Measurements from ENCODE around the gene DNAJB9.

DNAJB9 gene

DNA sequence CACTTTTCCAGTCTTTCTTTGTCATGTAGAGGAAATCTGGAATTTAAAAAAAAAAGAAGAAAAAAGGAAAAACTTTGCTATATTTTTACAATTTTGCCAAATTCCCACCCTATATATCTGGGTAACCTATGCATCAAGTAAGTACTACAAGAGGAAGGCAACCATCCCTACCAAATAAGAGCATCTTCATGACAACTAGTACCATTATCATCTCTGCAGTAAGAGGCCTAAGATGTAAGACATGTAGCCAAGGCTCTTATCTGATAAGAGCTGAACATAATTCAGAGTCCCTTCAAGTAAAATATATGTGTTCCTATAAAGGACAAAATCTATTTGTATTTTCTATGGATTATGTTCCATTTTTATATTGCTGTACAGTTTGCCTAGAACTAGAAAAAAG, 3.7 kb upstream of the DNAJB9 start:
- ChIA-PET POLR2A (no interaction called here), CTCF (no interaction called here)
- DNase-seq (ENCODE audit: extremely low spot score), result no peak
- TF ChIP-seq, protein P1, sequence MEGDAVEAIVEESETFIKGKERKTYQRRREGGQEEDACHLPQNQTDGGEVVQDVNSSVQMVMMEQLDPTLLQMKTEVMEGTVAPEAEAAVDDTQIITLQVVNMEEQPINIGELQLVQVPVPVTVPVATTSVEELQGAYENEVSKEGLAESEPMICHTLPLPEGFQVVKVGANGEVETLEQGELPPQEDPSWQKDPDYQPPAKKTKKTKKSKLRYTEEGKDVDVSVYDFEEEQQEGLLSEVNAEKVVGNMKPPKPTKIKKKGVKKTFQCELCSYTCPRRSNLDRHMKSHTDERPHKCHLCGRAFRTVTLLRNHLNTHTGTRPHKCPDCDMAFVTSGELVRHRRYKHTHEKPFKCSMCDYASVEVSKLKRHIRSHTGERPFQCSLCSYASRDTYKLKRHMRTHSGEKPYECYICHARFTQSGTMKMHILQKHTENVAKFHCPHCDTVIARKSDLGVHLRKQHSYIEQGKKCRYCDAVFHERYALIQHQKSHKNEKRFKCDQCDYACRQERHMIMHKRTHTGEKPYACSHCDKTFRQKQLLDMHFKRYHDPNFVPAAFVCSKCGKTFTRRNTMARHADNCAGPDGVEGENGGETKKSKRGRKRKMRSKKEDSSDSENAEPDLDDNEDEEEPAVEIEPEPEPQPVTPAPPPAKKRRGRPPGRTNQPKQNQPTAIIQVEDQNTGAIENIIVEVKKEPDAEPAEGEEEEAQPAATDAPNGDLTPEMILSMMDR (IDR thresholded peaks at IDR 0.05; ENCODE audit: control extremely low read depth, extremely low read depth, low read depth, missing control alignments), result no peak

DNA sequence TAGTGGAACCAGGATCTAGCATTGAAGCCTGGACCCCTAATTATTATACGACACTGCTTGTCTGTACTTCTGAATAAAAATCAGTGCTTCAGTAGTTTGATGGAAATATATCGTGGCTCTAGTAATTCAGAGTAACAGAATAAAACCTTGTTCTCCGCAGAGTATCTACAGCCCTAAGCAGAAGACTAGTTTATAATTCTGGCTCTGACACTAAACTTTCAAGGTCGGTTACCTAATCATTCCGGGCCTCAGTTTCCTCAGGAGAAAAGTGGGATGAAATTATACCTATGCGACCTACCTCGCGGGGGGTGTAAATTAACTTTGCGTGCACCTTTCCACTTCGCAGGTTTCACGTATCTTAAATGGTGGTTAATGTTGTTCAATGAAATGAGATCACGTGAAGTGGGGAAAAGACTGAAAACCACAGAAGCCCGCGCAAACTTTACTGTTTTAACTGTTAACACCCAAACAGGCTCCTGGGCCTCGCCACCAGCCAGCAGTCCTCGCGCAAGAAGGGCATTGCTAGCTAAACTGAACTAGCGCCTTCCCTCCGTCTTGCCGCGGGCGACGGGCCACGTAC, 783 bp upstream of the DNAJB9 start:
- DNase-seq (ENCODE audit: extremely low spot score), result no peak
- CTCF ChIA-PET, result interaction anchor here (1.0 to 1.1 kb wide), 2 partner anchors 17 to 32 kb away, joined by 3 to 4 read pairs; no protein-coding TSS in a partner anchor
- POLR2A ChIA-PET, result interaction anchor here (1.5 to 1.7 kb wide), 2 partner anchors 9 to 43 kb away, joined by 9 to 16 read pairs; partner anchors contain the start of gene PNPLA8
- TF ChIP-seq, protein P1 (IDR thresholded peaks at IDR 0.05; ENCODE audit: control extremely low read depth, extremely low read depth, low read depth, missing control alignments), result no peak

DNA sequence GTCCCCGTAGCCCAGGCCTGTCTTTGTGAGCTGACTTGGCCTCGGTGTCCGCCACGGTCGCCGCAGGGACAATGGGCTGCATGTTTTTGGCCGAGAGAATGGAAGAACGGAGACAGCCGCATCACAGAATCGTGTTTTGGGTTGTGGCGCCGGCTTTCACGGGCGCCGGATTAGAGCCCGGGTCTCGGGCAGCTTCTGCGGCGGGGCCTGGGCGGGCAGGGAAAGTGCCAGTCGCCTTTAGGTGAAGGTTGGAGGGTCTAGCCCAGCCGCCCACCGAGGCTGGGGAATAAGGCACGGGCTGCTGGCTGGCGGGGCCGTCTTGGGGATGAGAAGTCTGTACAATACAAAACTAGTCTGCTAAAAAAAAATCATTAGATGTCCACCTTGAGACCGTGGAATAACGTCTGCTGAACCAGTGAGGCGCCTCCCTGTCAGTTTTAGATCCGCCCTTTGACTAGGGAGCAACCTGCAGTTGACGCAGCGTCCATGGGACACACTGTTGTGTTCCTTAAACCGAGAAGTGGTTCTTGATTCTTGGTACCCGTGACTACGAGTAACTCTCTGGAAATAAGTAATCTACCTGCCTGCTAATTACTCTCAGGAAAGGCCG, 577 bp downstream of the DNAJB9 start:
- ChIA-PET CTCF (interaction anchor here (1.1 kb wide), 1 partner anchor 18 kb away, joined by 4 read pairs; no protein-coding TSS in a partner anchor), POLR2A (interaction anchor here (1.5 to 1.7 kb wide), 2 partner anchors 10 to 45 kb away, joined by 9 to 16 read pairs; partner anchors contain the start of gene PNPLA8)
- DNase-seq (ENCODE audit: extremely low spot score), result peak; percentile 36
- TF ChIP-seq, protein P1 (IDR thresholded peaks at IDR 0.05; ENCODE audit: control extremely low read depth, extremely low read depth, low read depth, missing control alignments), result no peak

DNA sequence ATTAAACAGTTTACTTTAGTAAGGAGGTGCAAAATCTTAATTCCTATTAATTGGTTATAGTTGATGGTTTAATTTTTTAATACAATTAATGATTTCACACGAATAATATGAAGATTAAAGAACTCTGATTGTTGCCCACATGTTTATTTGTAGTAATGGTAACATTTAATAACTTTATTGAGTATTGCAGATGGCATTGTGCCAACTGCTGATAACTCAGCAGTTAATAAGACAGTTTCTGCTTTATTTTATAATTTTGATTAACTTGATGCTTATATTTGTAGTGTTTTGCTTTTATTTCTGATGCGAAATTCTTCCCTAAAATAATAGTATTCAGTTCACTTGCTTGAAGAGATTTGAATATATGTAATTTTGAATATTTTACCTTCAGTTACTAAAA, 2.8 kb downstream of the DNAJB9 start:
- ChIA-PET CTCF (no interaction called here), POLR2A (no interaction called here)
- no peak for DNase-seq (ENCODE audit: extremely low spot score)
- TF ChIP-seq, protein P1 (IDR thresholded peaks at IDR 0.05; ENCODE audit: control extremely low read depth, extremely low read depth, low read depth, missing control alignments), result no peak

DNA sequence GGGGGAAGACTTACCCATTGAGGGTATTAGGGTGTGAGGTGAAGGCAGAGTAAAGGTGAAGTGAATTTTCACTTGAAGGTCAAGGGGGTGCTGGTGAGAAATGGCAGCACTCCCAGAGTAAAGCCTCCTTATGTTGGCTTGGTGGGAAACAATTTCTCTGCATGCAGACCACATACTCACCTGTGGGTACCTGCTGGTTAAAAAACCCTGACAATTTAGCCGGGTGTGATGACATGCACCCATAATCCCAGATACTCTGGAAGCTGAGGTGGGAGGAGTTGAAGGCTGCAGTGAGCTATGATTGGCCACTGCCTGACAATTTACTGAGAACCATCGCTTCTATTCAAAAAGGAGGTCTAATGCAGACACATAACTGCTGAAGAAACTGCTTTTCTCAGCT, 5.5 kb downstream of the DNAJB9 start:
- TF ChIP-seq, protein P1 (IDR thresholded peaks at IDR 0.05; ENCODE audit: control extremely low read depth, extremely low read depth, low read depth, missing control alignments), result no peak
- DNase-seq (ENCODE audit: extremely low spot score), result no peak
- POLR2A ChIA-PET, result no interaction called here
- CTCF ChIA-PET, result interaction anchor here (0.9 to 1.5 kb wide), 2 partner anchors 12 to 28 kb away, joined by 3 read pairs; no protein-coding TSS in a partner anchor

DNA sequence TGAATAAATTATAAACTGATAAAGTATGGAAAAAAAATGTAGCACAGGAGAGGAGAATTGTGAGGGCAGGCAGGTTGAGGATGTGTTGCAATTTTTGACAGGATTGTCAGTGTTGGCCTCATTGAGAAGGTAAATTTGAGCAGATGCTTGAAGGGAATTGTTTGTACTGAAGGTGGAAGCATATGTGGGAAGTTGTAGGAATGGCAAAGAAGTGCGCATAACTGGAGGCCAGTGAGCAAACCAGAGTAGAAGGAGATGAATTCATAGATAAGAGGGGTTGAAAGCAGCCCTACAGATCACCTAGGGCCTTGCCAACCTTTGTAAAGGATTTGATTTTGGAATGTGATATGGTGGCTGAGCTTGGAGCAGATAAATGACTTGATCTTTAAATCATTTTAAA, 6.4 kb downstream of the DNAJB9 start:
- CTCF ChIA-PET, result interaction anchor here (0.8 to 1.5 kb wide), 3 partner anchors 11 to 22 kb away, joined by 3 read pairs; no protein-coding TSS in a partner anchor

More for the DNA sequence above, 6.4 kb downstream of the DNAJB9 start:
- TF ChIP-seq, protein P1 (IDR thresholded peaks at IDR 0.05; ENCODE audit: control extremely low read depth, extremely low read depth, low read depth, missing control alignments), result no peak
- no peak for DNase-seq (ENCODE audit: extremely low spot score)
- POLR2A ChIA-PET, result no interaction called here

All from GM10248 (cell line).